Left lung (tissue), 14 donors: ENCODE data around the gene CTNND2. TPM values are rescaled to one million over a fixed set of nuclear protein-coding genes. Genes with fewer than 3 reads are reported as not detected.
A peak's percentile ranks its signal among the peaks of the same experiment; 100 is the strongest.

Source experiments
- ATAC-seq: fragments of 200-7000 bp; cut with Tn5 transposase; one replicate; pipeline ENCODE4 v1.9.1; 2020; ENCODE audit warnings: moderate library complexity
- DNase-seq, 4 donors: peaks; one replicate each; pipeline ENCODE4 v3.0.0-alpha.2; 2013 to 2020
- H3K27ac ChIP-seq, 2 donors: fragments of 200-600 bp; sonication (generic) in 1 of 2; one replicate each; pipeline versions ENCODE4 v1.5.0 to v1.8.0; 2020 to 2021
- H3K27me3 ChIP-seq, 2 donors: fragments of 200-600 bp; sonication (generic) in 1 of 2; one replicate each; pipeline versions ENCODE4 v1.5.0 to v1.8.0; 2020 to 2021
- H3K36me3 ChIP-seq, 2 donors: fragments of 200-600 bp; sonication (generic) in 1 of 2; one replicate each; pipeline versions ENCODE4 v1.5.0 to v1.8.0; 2020 to 2021
- H3K4me1 ChIP-seq, 2 donors: fragments of 200-600 bp; one replicate each; pipeline ENCODE4 v1.8.0; 2021
- H3K4me3 ChIP-seq, 2 donors: fragments of 200-600 bp; sonication (generic) in 1 of 2; one replicate each; pipeline versions ENCODE4 v1.5.0 to v1.8.0; 2020 to 2021; ENCODE audit warnings: mild to moderate bottlenecking in 1 of 2
- H3K9me3 ChIP-seq, 2 donors: fragments of 200-600 bp; sonication (generic) in 1 of 2; one replicate each; pipeline versions ENCODE4 v1.5.0 to v1.8.0; 2020 to 2021
- CTCF ChIP-seq, 2 donors: fragments of 200-600 bp; sonication (generic) in 1 of 2; IDR thresholded peaks; one replicate each; pipeline versions ENCODE4 v1.5.0 to v1.8.0; 2021; ENCODE audit warnings: antibody characterized with exemption in 2 of 2
- intact Hi-C, 2 donors: fragments of 100-400 bp; cut with DNase I; formaldehyde crosslinking; loops; one replicate each; pipeline versions ENCODE4 v1.11.2 to v1.14.2; 2022
- long read RNA-seq, 12 donors: library from polyadenylated mRNA in 2 of 12; unstranded in 2 of 12; transcript quantifications; one replicate each; pipeline ENCODE4 v2.0.0 and lab custom pipeline, GENCODE V29; 2019 to 2026
- polyA plus RNA-seq, 6 donors: library from polyadenylated mRNA; unstranded; fragments of 120-200 nt; gene quantifications; one replicate each; pipeline ENCODE4 v1.2.1, GENCODE V29; 2013; ENCODE audit not compliant: insufficient read length in 6 of 6
- total RNA-seq, 2 donors: library from RNA; stranded (reverse); fragmentation: NEBNext Ultra II Directional; extraction: Animal tissue kit (Norgen Biotek cat#: 25700); gene quantifications; one replicate each; pipeline ENCODE4 v1.2.1, GENCODE V29; 2021
- donor health status: DM: no; HTN: yes; CAD: no.
- donor health status: DM: no; HTN: no; CAD: no.

CTNND2 gene, protein sequence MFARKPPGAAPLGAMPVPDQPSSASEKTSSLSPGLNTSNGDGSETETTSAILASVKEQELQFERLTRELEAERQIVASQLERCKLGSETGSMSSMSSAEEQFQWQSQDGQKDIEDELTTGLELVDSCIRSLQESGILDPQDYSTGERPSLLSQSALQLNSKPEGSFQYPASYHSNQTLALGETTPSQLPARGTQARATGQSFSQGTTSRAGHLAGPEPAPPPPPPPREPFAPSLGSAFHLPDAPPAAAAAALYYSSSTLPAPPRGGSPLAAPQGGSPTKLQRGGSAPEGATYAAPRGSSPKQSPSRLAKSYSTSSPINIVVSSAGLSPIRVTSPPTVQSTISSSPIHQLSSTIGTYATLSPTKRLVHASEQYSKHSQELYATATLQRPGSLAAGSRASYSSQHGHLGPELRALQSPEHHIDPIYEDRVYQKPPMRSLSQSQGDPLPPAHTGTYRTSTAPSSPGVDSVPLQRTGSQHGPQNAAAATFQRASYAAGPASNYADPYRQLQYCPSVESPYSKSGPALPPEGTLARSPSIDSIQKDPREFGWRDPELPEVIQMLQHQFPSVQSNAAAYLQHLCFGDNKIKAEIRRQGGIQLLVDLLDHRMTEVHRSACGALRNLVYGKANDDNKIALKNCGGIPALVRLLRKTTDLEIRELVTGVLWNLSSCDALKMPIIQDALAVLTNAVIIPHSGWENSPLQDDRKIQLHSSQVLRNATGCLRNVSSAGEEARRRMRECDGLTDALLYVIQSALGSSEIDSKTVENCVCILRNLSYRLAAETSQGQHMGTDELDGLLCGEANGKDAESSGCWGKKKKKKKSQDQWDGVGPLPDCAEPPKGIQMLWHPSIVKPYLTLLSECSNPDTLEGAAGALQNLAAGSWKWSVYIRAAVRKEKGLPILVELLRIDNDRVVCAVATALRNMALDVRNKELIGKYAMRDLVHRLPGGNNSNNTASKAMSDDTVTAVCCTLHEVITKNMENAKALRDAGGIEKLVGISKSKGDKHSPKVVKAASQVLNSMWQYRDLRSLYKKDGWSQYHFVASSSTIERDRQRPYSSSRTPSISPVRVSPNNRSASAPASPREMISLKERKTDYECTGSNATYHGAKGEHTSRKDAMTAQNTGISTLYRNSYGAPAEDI (N-terminal part only)
- 1 to 10 TPM in 1 of 2 donors, not detected in 1; 1.2 TPM for total RNA-seq
- 1 to 10 TPM; 1.6 to 4.2 (median 2.2) TPM for polyA plus RNA-seq
- long read RNA-seq, donor 1 = 0 reads
- long read RNA-seq, donor 2 = 0 reads
- long read RNA-seq, donor 3 = 0 reads
- long read RNA-seq, donor 4 = 0 reads
- long read RNA-seq, donor 5 = 0 reads
- long read RNA-seq, donor 6, partial matches to known transcripts = 0 of 1 reads
- long read RNA-seq, donor 6, other reads (novel, unspliced or antisense) = 0 of 1 reads
- long read RNA-seq, donor 7 = 0 reads
- long read RNA-seq, donor 8 = 0 reads
- long read RNA-seq, donor 9 = 0 reads
- long read RNA-seq, donor 10 = 0 reads
- long read RNA-seq, donor 11, full-length matches to known transcripts = 3 of 57 reads
- long read RNA-seq, donor 11, partial matches to known transcripts = 54 of 57 reads
- long read RNA-seq, donor 11, other reads (novel, unspliced or antisense) = 0 of 57 reads
- long read RNA-seq, donor 12 = 0 reads

DNA sequence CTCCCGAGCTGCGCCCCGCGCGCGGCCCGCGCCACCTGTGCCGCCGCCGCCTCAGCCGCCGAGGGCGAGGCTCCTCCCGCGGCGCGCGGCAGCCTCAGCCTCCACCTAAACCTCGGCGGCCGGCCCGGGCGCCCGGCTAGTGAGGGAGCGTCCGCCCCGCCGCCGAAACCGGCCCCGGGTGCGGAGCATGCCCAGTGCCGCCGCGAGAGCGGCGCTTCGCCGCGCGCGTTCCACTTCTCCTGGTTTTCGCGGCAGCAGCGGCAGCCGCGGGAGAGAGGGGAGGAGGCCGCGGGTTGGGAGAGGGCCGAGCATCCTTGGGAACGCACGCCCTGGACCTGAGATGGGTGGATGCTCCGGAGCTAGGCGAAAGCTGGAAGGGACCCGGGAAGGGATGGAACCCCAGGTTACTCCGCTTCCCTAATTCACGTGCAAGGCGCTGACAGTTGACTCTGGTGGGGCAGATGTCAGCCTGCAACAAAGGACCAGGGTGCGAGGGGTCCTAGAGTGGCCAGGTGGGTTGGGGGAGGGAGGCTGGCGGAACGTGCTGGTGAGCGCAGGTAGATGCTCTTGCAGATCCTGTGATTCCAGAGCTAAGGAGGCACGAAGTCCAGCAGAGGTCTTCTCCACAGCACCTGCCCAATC is at the start of gene CTNND2:
Gene CTNND2, minus strand, starts transcription at position 182 of the 642 bp plus-strand sequence. CDS start 593 bp downstream, outside the sequence.
- ATAC-seq = peak; percentile 53
- Histone ChIP-seq H3K4me3 (peak within 1 kb of the TSS in 1 of 2 donors; percentile 17), H3K27ac (no peak within 1 kb of the TSS), H3K4me1 (peaks cover 0 to 4% of the 10 kb centered on the region in 2 donors), H3K36me3 (no peaks in the 10 kb centered on the region), H3K27me3 (peaks cover 27 to 60% of the 10 kb centered on the region in 2 donors), H3K9me3 (no peaks in the 10 kb centered on the region)
- no peak for TF ChIP-seq CTCF (IDR thresholded peaks at IDR 0.05)
- intact Hi-C loops = no loop called here
- DNase-seq = peak in 3 of 4 donors; percentile 19 to 79 (median 58)

GRCh38 chr5:11946317-11946716 is 42.1 kb upstream of the CTNND2 start:
- no peak for ATAC-seq

GRCh38 chr5:11941566-11941965 is 37.3 kb upstream of the CTNND2 start:
- no peaks in the 10 kb centered on the region for H3K9me3 ChIP-seq
- DNase-seq = no peak
- no peak for TF ChIP-seq CTCF (IDR thresholded peaks at IDR 0.05)
- H3K4me3 ChIP-seq = no peak overlapping the region
- H3K27ac ChIP-seq = no peak overlapping the region
- no peaks in the 10 kb centered on the region for H3K27me3 ChIP-seq
- no peak for ATAC-seq
- no peaks in the 10 kb centered on the region for H3K4me1 ChIP-seq
- H3K36me3 ChIP-seq = no peaks in the 10 kb centered on the region
- intact Hi-C loops = no loop called here

More at GRCh38 chr5:11946317-11946716, 42.1 kb upstream of the CTNND2 start:
- Histone ChIP-seq H3K27me3 (no peaks in the 10 kb centered on the region), H3K4me3 (no peak overlapping the region), H3K27ac (no peak overlapping the region), H3K4me1 (no peaks in the 10 kb centered on the region), H3K9me3 (no peaks in the 10 kb centered on the region), H3K36me3 (no peaks in the 10 kb centered on the region)
- no peak for TF ChIP-seq CTCF (IDR thresholded peaks at IDR 0.05)
- DNase-seq = no peak
- intact Hi-C loops = no loop called here

DNA sequence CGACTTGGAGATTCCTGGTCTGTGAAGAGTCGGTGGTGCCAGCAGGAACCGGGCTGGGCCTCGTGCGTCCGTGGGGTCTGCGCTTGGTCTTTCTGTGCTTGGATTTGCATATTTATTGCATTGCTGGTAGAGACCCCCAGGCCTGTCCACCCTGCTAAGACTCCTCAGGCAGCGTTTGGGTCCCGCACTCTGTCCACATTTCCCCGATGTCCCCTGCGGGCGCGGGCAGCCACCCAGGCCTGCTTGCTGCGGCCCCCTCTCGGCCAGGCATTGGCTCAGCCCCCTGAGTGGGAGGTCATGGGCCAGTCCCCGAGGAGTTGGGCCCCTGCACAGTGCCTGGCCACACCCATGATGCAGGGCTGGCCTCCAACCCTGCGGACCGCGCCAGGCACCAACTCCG is 27.4 kb upstream of the CTNND2 start:
- H3K4me1 ChIP-seq = no peaks in the 10 kb centered on the region
- no peak overlapping the region for H3K4me3 ChIP-seq
- intact Hi-C loops = no loop called here
- peaks cover 0 to 9% of the 10 kb centered on the region in 2 donors for H3K9me3 ChIP-seq
- TF ChIP-seq CTCF (IDR thresholded peaks at IDR 0.05) = no peak
- DNase-seq = peak in 1 of 4 donors; percentile 62
- H3K27ac ChIP-seq = no peak overlapping the region
- ATAC-seq = no peak
- H3K36me3 ChIP-seq = no peaks in the 10 kb centered on the region
- no peaks in the 10 kb centered on the region for H3K27me3 ChIP-seq
